LNCaP clone FGC (cell line): ENCODE measurements around the gene SLC30A1.
"Not testable (repeated sequence)": the region's sequence is repeated elsewhere in the genome, so short reads cannot be mapped to it uniquely, and the experiment has no call there.

Experiments used
- DNase-seq: peaks from one replicate; pipeline ENCODE4 v3.0.0-alpha.2; 2011; ENCODE audit warnings: low read depth
- H3K4me3 ChIP-seq: 2 replicates; pipeline ENCODE4 v1.5.1; 2011; ENCODE audit warnings: mild to moderate bottlenecking, low read depth, low read length, control low read depth
- TF ChIP-seq, protein P1 (sequence below): IDR thresholded peaks from 2 replicates; pipeline ENCODE4 v1.5.1; 2012; ENCODE audit warnings: mild to moderate bottlenecking; ENCODE audit not compliant: control insufficient read depth, insufficient read depth; ENCODE audit errors: extremely low read depth

Gene SLC30A1, protein sequence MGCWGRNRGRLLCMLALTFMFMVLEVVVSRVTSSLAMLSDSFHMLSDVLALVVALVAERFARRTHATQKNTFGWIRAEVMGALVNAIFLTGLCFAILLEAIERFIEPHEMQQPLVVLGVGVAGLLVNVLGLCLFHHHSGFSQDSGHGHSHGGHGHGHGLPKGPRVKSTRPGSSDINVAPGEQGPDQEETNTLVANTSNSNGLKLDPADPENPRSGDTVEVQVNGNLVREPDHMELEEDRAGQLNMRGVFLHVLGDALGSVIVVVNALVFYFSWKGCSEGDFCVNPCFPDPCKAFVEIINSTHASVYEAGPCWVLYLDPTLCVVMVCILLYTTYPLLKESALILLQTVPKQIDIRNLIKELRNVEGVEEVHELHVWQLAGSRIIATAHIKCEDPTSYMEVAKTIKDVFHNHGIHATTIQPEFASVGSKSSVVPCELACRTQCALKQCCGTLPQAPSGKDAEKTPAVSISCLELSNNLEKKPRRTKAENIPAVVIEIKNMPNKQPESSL

DNA sequence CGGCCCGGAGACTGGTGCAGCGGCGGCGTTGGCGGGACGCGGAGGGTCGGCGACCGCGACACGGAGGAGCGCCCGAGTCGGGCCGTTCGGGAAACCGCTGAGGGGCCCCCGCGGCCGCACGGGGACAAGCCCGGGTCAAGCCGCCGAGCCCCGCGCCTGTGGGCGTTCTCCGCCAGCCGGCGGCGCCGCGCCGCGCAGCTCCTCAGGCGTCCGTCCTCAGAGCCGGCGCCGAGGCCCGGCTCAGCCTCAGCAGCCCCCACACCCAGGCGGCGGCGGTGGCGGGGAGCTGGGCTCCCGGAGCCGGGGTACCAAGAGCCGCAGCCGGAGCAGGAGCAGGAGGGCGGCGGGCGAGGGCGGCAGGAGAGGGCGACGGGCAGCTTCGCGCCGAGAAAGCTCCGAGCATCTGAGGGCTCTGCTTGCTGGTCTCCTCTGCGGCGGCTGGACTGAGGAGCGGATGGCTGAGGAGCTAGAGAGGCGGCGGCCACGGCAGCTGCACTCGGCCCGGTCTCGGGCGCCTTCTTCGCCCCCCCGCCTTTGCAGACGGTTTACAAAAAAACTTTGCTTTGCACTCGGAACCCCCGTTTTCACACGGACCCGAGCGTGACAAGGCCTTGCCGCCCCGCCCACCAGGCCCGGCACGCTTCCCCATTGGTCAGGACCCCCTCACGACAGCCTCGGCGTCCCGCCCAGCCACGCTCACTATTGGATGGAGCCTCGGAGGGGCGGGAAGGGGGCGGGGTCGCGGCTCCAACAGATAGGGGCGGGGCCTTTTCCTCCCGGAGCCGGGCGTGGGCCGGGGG is at the start of gene SLC30A1:
Gene SLC30A1, minus strand, starts transcription at position 522 of the 800 bp plus-strand sequence. CDS start 549 bp downstream, outside the sequence.
- H3K4me3 ChIP-seq = peak within 1 kb of the TSS; percentile 72
- TF ChIP-seq, protein P1, sequence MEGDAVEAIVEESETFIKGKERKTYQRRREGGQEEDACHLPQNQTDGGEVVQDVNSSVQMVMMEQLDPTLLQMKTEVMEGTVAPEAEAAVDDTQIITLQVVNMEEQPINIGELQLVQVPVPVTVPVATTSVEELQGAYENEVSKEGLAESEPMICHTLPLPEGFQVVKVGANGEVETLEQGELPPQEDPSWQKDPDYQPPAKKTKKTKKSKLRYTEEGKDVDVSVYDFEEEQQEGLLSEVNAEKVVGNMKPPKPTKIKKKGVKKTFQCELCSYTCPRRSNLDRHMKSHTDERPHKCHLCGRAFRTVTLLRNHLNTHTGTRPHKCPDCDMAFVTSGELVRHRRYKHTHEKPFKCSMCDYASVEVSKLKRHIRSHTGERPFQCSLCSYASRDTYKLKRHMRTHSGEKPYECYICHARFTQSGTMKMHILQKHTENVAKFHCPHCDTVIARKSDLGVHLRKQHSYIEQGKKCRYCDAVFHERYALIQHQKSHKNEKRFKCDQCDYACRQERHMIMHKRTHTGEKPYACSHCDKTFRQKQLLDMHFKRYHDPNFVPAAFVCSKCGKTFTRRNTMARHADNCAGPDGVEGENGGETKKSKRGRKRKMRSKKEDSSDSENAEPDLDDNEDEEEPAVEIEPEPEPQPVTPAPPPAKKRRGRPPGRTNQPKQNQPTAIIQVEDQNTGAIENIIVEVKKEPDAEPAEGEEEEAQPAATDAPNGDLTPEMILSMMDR = peak; percentile 15; the same call in 1 of the 2 replicates
- peak; percentile 82 for DNase-seq

DNA sequence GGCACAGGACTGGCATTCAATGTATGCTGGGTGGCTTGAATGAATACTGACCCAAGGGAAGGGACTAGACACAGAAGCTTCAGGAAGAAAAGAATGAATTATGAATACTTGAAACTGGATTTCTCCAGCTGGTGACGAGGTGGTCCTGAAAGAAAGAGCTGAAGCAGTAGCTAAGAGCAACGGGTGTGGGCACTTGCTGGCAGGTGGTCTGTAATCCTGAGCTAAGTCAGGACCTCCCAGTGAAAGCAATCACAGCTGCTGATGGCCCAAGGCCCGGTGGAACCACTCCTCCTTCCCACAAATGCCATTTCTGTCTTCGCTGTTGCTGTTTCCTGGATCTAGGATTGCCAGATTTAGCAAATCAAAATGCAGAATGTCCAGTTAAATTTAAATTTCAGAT is 49.5 kb upstream of the SLC30A1 start:
- TF ChIP-seq, protein P1 = no peak
- H3K4me3 ChIP-seq = no peak overlapping the region
- DNase-seq = no peak

DNA sequence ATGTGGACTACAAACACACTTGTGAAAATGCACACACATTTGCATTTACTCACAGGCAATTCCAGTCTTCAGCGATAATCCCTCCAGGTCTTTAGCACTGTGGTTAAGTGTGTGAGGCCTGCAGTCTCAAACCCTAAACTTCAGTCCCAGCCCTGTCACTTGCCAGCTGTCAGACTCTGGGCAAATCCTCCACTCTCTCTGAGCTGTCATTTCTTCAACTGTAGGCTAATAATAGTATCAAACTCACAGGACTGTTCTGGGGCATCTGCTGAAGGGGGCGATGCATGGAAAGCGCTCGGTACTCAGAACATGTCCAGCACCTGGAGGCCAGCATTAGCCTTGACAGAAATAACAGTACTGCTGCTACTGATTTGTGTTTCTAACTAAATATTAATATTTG is 48.3 kb upstream of the SLC30A1 start:
- H3K4me3 ChIP-seq = no peak overlapping the region
- TF ChIP-seq, protein P1 = no peak
- DNase-seq = no peak

DNA sequence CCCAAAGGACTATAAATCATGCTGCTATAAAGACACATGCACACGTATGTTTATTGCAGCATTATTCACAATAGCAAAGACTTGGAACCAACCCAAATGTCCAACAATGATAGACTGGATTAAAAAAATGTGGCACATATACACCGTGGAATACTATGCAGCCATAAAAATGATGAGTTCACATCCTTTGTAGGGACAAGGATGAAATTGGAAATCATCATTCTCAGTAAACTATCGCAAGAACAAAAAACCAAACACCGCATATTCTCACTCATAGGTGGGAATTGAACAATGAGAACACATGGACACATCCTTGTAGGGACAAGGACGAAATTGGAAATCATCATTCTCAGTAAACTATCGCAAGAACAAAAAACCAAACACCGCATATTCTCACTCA is 46.9 kb upstream of the SLC30A1 start:
- not testable (repeated sequence) for H3K4me3 ChIP-seq, DNase-seq

DNA sequence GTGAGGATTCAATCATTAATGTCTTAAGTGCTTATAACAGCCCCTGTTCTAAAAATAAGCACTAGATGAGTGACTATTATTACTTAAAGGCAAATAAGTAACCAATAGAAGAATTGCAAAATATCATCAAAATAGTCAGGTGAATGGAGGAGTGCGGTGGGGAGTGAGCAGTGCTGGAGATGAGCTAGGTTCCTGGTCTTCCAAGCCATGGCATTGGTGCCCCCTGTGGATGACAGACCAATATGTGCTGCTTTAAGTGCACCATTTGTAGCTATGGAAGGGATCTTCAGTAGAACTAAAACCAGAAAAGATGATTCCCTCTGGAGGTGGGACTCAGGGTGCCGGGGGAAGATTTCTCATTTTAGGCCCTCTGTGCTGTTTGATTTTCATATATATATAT is 46.1 kb upstream of the SLC30A1 start:
- no peak overlapping the region for H3K4me3 ChIP-seq
- TF ChIP-seq, protein P1 = peak; percentile 39; the same call in 1 of the 2 replicates
- no peak for DNase-seq

DNA sequence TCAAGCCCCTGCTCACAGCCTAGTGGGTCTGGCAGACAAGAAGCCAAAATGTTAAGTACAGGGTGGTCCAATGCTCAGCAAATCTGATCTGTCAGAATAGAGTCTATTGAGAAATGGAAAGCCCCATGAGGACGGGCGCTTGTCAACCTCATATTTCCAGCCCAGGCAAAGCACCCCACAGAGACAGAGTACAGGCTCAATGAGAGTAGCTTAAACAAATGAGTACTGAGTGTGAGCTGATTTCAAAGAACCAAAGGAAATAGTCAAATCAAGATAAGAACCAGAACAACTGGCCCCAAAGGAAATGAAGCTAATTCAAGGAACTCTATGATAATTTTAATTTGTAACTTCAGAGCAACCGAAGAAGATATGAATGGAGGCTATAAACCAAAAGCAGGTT is 44.6 kb upstream of the SLC30A1 start:
- TF ChIP-seq, protein P1 = no peak
- no peak for DNase-seq
- no peak overlapping the region for H3K4me3 ChIP-seq
